ENCODE results near the gene HSPB1. TPM values are rescaled to one million over a fixed set of nuclear protein-coding genes. Genes with fewer than 3 reads are reported as not detected.

Gene HSPB1
- total and polyA plus RNA-seq, 2 donors (not counting 1 experiment from before 2014, with no cell fraction given): 34.0 to 343 TPM

GRCh38 chr7:76338298-76339084, 36.0 kb downstream of the HSPB1 start:
- Histone ChIP-seq H3K27me3 (replicated peaks in 1 of 4; ENCODE audit: control extremely low read depth in 1 of 4, control insufficient read depth in 3 of 4, insufficient read depth in 4 of 4, low read length in 3 of 4) (no peaks in the 10 kb centered on the region), H3K4me2 (replicated peaks; ENCODE audit: low read depth, low read length, poor library complexity, severe bottlenecking) (no peak overlapping the region), H3K9ac (ENCODE audit: low read length) (no peak overlapping the region), H3K9me3 (ENCODE audit: control extremely low read depth in 1 of 3, control insufficient read depth in 2 of 3, insufficient read depth in 1 of 3, low read length in 2 of 3) (no peaks in the 10 kb centered on the region), H3K27ac (ENCODE audit: low read length in 2 of 2) (no peak overlapping the region), H3K4me3 (ENCODE audit: control extremely low read depth in 1 of 5, extremely low read depth in 1 of 5, insufficient read depth in 1 of 5, low read depth in 2 of 5, low read length in 4 of 5) (no peak overlapping the region), H3K36me3 (replicated peaks in 1 of 2; ENCODE audit: control extremely low read depth in 1 of 2, control insufficient read depth in 1 of 2, extremely low read depth in 1 of 2, insufficient read depth in 2 of 2, low read length in 1 of 2) (peaks cover 1 to 36% of the 10 kb centered on the region in 2 experiments), H4K20me1 (ENCODE audit: control insufficient read depth, insufficient read depth, low read length, poor library complexity, severe bottlenecking) (peaks cover 99% of the 10 kb centered on the region), H3K79me2 (ENCODE audit: control insufficient read depth, insufficient read depth, low read length) (peaks cover 99% of the 10 kb centered on the region), H2AFZ (ENCODE audit: insufficient read depth, low read depth, low read length, poor library complexity, severe bottlenecking) (no peak overlapping the region), H3K4me1 (ENCODE audit: control insufficient read depth in 2 of 2, insufficient read depth in 2 of 2, low read length in 2 of 2) (peaks cover 2 to 3% of the 10 kb centered on the region in 2 donors)
- ChIA-PET CTCF (interaction anchor here (0.5 kb wide), 1 partner anchor 75 kb away, joined by 3 read pairs; no protein-coding TSS in a partner anchor), POLR2A (interaction anchor here (0.6 kb wide), 1 partner anchor 21 kb away, joined by 5 read pairs; no protein-coding TSS in a partner anchor)
- H3K27me3 Mint-ChIP-seq: no peaks in the 10 kb centered on the region
- WGBS (ENCODE audit: insufficient coverage): 70% methylated on average over 4 of the region's 9 CpGs
- ATAC-seq (ENCODE audit: low read depth) (no peak), DNase-seq (no peak)
- no peak for TF ChIP-seq EZH2 (IDR thresholded peaks at IDR 0.05; ENCODE audit: borderline replicate concordance, insufficient read depth, low read depth, low read length, poor library complexity, severe bottlenecking)
- no peak for TF ChIP-seq CTCF (IDR thresholded peaks at IDR 0.05)
- H3K4me3 Mint-ChIP-seq: no peak overlapping the region
- intact Hi-C loops (cut with micrococcal nuclease): no loop called here
- H3K27ac Mint-ChIP-seq: no peak overlapping the region
- no peaks in the 10 kb centered on the region for H3K9me3 Mint-ChIP-seq (ENCODE audit: insufficient read depth)
- peaks cover 50% of the 10 kb centered on the region for H3K4me1 Mint-ChIP-seq

GRCh38 chr7:76340617-76341131, 38.2 kb downstream of the HSPB1 start:
- H3K27me3 Mint-ChIP-seq: no peaks in the 10 kb centered on the region
- no peak overlapping the region for H3K4me3 Mint-ChIP-seq
- Histone ChIP-seq H3K36me3 (replicated peaks in 1 of 2; ENCODE audit: control extremely low read depth in 1 of 2, control insufficient read depth in 1 of 2, extremely low read depth in 1 of 2, insufficient read depth in 2 of 2, low read length in 1 of 2) (peaks cover 5 to 53% of the 10 kb centered on the region in 2 experiments), H3K27ac (ENCODE audit: low read length in 2 of 2) (no peak overlapping the region), H2AFZ (ENCODE audit: insufficient read depth, low read depth, low read length, poor library complexity, severe bottlenecking) (no peak overlapping the region), H3K79me2 (ENCODE audit: control insufficient read depth, insufficient read depth, low read length) (peaks cover 99% of the 10 kb centered on the region), H3K4me3 (ENCODE audit: control extremely low read depth in 1 of 5, extremely low read depth in 1 of 5, insufficient read depth in 1 of 5, low read depth in 2 of 5, low read length in 4 of 5) (no peak overlapping the region), H3K27me3 (replicated peaks in 1 of 4; ENCODE audit: control extremely low read depth in 1 of 4, control insufficient read depth in 3 of 4, insufficient read depth in 4 of 4, low read length in 3 of 4) (no peaks in the 10 kb centered on the region), H3K9ac (ENCODE audit: low read length) (no peak overlapping the region), H3K4me1 (ENCODE audit: control insufficient read depth in 2 of 2, insufficient read depth in 2 of 2, low read length in 2 of 2) (no peaks in the 10 kb centered on the region), H3K4me2 (replicated peaks; ENCODE audit: low read depth, low read length, poor library complexity, severe bottlenecking) (no peak overlapping the region), H4K20me1 (ENCODE audit: control insufficient read depth, insufficient read depth, low read length, poor library complexity, severe bottlenecking) (peaks cover 99% of the 10 kb centered on the region), H3K9me3 (ENCODE audit: control extremely low read depth in 1 of 3, control insufficient read depth in 2 of 3, insufficient read depth in 1 of 3, low read length in 2 of 3) (no peaks in the 10 kb centered on the region)
- intact Hi-C loops (cut with micrococcal nuclease): no loop called here
- peaks cover 51% of the 10 kb centered on the region for H3K4me1 Mint-ChIP-seq
- ATAC-seq (ENCODE audit: low read depth) (no peak), DNase-seq (no peak)
- WGBS (ENCODE audit: insufficient coverage): 88% methylated on average over 1 of the region's 3 CpGs
- CTCF ChIA-PET: no interaction called here
- TF ChIP-seq EZH2 (IDR thresholded peaks at IDR 0.05; ENCODE audit: borderline replicate concordance, insufficient read depth, low read depth, low read length, poor library complexity, severe bottlenecking): no peak
- H3K27ac Mint-ChIP-seq: no peak overlapping the region
- POLR2A ChIA-PET: no interaction called here
- no peaks in the 10 kb centered on the region for H3K9me3 Mint-ChIP-seq (ENCODE audit: insufficient read depth)
